GM18520 (cell line): Measurements from ENCODE around the gene ITPKB.
"Not testable (repeated sequence)": the region's sequence is repeated elsewhere in the genome, so short reads cannot be mapped to it uniquely, and the experiment has no call there.

ENCODE experiments used
- ATAC-seq: cut with Tn5 transposase; IDR thresholded peaks from one replicate; pipeline ENCODE4 v1.9.1; 2021; ENCODE audit not compliant: unreplicated experiment

ITPKB gene

GRCh38 chr1:226761322-226761721 lies 22.2 kb upstream of the ITPKB start:
- no peak for ATAC-seq

- ATAC-seq, result no peak
These were observed 15.9 kb upstream of the ITPKB start for GRCh38 chr1:226754793-226755533.

DNA sequence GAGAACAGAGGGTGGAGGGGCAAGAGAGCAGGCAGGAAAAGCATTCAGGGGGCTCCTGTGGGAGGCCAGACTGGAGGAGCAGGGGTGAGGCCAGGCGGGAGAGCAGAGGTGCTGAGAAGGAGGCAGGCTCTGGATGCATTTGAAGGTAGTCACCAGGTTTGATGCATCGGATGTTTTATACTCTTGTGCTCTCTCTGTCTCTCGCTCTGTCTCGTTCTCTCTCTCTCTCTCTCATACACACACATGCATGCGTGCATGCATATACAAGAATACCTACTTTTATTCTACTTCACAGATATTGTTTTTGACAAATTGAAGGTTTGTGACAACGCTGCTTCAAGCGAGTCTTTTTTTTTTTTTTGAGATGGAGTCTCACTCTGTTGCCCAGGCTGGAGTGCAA lies 15.0 kb upstream of the ITPKB start:
- no peak for ATAC-seq

- ATAC-seq, result no peak
These were observed 12.6 kb upstream of the ITPKB start for GRCh38 chr1:226751703-226752102.

DNA sequence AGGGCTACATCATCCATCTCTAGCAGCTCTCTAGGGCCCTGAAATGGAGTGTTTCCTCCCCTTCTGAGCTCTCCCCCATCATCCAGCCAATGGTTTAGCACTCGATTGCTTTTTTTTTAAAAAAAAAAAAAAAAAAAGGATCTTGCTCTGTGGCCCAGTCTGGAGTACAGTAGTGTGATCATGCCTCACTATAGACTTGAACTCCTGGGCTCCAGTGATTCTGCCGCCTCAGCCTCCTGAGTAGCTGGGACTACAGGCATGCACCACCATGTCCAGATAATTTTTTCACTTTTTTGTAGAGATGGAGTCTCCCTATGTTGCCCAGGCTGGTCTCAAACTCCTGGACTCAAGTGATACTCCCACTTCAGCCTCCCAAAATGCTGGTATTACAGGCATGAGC lies 12.1 kb upstream of the ITPKB start:
- ATAC-seq, result no peak

- no peak for ATAC-seq
These were observed 10.4 kb upstream of the ITPKB start for GRCh38 chr1:226749467-226749866.

- ATAC-seq, result no peak
These were observed 9.2 kb upstream of the ITPKB start for GRCh38 chr1:226748306-226748705.

- not testable (repeated sequence) for ATAC-seq
These were observed 8.6 kb upstream of the ITPKB start for GRCh38 chr1:226747519-226748263.

DNA sequence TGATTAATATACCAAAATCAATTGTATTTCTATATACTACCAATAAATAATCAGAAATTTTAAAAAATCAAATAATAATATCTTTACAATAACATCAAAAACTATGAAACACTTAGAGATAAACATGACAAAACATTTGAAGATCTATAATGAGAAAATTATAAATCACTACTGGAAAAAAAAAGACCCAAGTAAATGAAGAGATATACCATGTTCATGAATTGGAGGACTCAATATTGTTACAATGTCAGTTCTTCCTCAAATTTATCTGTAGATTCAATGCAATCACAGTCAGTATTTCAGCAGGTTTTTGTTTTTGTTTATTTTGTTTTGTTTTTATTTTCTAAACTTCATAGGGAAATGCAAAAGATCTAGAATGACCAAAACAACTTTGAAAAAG lies 4.2 kb upstream of the ITPKB start:
- ATAC-seq, result no peak

DNA sequence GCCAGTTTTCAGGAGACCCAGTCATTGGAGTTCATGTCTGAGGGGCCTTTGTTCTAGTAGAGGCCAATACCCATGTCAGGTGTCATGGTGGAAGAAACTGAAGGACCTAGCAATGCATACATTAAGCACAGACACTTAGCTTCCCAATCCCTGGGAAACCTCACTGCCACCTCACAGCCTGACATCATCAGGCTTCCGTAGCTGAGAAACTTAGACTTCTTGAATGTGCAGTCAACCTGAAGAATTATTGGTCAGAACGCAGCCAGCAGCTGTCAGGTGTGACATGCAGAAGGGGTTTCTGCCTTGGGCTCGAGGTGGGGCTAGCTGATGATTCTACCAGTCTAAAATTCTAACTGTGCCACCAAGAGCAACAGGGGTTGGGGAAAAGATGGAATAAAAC lies 1.9 kb upstream of the ITPKB start:
- no peak for ATAC-seq

GRCh38 chr1:226739696-226740065 lies 599 bp upstream of the ITPKB start:
- ATAC-seq, result no peak

GRCh38 chr1:226738421-226738994 lies 574 bp downstream of the ITPKB start:
- peak; percentile 25 for ATAC-seq

DNA sequence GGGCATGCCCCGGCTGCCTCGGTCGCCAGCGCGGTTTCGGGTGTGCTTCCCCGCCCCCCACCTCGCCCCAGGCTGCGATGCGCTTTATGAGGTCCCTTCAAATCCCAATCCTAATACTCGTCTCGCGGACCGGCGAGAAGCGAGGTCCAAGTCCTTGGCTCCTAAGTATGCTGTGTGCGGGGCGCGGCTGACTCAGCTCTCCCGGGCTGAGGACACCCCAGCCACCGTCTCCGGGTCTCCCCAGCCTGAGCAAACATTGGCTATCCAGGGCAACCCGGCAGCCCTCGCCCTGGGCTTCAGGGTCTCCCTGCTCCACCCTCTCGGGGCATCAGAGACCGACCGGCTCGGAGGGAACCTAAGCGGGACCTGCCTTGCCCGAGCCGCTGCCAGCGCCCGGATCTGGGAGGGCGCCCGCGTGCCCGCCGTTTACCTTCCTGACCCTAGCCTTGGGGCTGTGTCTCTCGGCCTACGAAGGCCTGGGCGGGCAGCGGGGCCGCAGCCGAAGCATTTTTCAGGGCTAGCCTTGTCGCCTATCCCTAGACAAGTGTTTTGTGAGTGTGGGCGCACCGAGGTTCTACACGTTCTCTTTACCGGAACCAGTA lies 1.2 kb downstream of the ITPKB start:
- no peak for ATAC-seq

DNA sequence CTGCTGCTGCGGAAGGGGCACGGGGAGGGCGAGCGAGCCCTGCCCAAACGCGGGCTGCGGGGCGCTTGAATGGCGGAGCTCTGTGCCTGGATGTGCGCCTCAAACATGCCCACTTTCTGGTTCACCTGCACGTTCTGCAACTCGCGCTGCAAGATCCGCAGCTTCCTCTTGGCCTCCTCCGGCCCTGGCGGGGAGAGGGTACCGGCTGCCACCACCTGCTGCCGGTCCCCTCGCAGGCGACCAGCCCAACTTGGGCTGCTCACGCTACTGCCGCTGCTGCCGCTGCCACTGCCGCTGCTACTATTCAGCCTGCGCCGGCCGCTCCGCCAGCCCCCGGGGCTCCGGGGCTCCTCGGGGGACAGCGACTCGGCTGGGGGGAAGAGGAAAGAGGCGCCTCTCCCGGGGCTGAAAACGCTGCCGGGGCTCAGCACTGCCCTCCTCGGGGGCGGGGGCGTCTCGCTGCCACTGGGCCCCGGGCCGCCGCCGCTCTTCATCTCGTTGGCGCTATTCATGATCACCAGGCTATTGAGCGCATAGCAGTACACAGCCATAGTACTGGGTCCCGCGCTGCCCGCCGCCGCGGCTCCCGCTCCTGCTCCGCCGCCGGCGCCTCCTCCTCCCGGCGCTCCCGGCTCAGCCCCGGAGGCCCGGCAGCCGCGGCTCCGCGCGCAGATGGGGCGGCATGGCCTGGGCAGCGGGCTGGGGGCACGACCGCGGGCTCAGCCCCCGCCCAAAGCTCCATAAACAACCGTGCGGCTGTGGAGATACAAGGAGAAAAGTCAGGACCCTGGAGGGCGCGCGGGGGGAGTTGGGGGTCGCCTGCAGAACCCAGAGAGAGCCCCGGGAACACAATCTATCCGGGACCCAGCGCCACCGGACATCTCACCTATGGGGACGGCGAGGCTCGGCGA lies 1.9 kb downstream of the ITPKB start:
- ATAC-seq, result peak; percentile 27

- no peak for ATAC-seq
These were observed 2.8 kb downstream of the ITPKB start for GRCh38 chr1:226736001-226736907.

- ATAC-seq, result no peak
These were observed 3.5 kb downstream of the ITPKB start for GRCh38 chr1:226735576-226735975.

DNA sequence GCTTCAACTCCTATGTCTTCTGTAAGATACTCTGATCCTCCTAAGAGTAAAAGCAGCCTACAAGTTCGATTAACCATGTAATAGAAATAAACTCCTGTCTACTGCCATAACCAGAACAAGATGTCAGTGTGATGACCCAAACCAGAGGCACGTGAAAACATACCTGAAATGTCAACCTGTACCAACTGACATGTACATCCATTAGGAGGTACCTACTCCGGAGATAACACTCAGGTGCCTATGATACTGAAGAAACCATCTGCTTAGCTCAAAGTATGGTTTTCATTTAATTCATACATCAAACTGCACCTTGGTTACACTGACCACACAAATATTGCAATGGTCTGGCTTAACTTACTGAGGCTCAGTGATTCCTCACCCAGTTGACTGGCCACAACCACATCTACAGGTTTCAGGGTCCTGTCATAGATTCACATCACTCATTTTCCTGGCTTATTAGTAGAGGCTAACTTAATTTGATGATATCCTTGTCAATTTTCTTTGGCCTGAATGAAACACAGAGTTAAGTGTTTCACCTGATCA lies 4.4 kb downstream of the ITPKB start:
- no peak for ATAC-seq

- ATAC-seq, result no peak
These were observed 5.2 kb downstream of the ITPKB start for GRCh38 chr1:226733876-226734275.

DNA sequence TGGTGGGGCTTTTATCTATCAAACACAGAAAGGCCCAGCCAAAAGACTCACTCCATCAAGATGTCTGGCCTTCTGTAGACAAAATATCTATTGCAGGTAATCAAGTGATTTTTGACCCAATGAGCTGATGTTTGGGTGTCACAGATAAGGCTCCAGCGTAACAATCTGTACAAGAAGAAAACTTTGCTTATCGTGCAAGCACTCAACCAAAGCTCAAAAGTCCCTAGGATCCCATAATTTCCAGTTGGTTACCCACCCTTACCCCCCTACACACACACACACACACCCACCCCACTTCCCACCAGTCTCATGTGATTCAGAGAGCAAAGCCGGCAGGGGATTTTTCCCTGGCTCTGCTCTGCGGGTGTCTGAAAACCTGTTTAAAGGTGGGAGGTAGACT lies 5.8 kb downstream of the ITPKB start:
- ATAC-seq, result no peak
